Neutrophil (primary cell): ENCODE results near the gene SORCS2.

ENCODE experiments used
- H3K27ac ChIP-seq: fragments of 200-600 bp; sonication (generic); 2 replicates; pipeline ENCODE4 v1.5.1; 2016; ENCODE audit warnings: mild to moderate bottlenecking, moderate library complexity
- H3K27me3 ChIP-seq: fragments of 200-600 bp; sonication (generic); 2 replicates; pipeline ENCODE4 v1.6.0; 2016; ENCODE audit warnings: mild to moderate bottlenecking
- H3K36me3 ChIP-seq: fragments of 200-600 bp; sonication (generic); 2 replicates; pipeline ENCODE4 v1.5.1; 2017
- H3K4me1 ChIP-seq, 2 experiments: fragments of 200-600 bp in 1 of 2; sonication (generic) in 1 of 2; 1 replicate in 1 of 2; 2 replicates in 1 of 2; pipeline versions ENCODE4 v1.5.1 to v1.6.1; 2013 to 2016; ENCODE audit warnings: low read depth in 1 of 2, low read length in 1 of 2, mild to moderate bottlenecking in 1 of 2, moderate library complexity in 1 of 2; ENCODE audit not compliant: control insufficient read depth in 1 of 2, insufficient read depth in 1 of 2
- H3K4me3 ChIP-seq, 2 experiments: fragments of 200-600 bp in 1 of 2; sonication (generic) in 1 of 2; 1 replicate in 1 of 2; 2 replicates in 1 of 2; pipeline ENCODE4 v1.5.1; 2013 to 2016; ENCODE audit warnings: low read depth in 1 of 2, low read length in 1 of 2, mild to moderate bottlenecking in 1 of 2, moderate library complexity in 1 of 2
- H3K9me3 ChIP-seq: fragments of 200-600 bp; sonication (generic); 2 replicates; pipeline ENCODE4 v1.5.1; 2016
- CTCF ChIP-seq: fragments of 200-600 bp; sonication (generic); IDR thresholded peaks from 2 replicates; pipeline ENCODE4 v1.5.1; 2016; ENCODE audit warnings: antibody characterized with exemption

SORCS2 gene

GRCh38 chr4:7420661-7421040, 228.3 kb downstream of the SORCS2 start:
- no peak overlapping the region for H3K27ac ChIP-seq
- no peaks in the 10 kb centered on the region for H3K4me1 ChIP-seq

GRCh38 chr4:7421356-7422150, 229.2 kb downstream of the SORCS2 start:
- Histone ChIP-seq H3K9me3 (no peaks in the 10 kb centered on the region), H3K27ac (no peak overlapping the region)
- TF ChIP-seq CTCF, result no peak

More at GRCh38 chr4:7420661-7421040, 228.3 kb downstream of the SORCS2 start:
- H3K27me3 ChIP-seq, result peaks cover 11% of the 10 kb centered on the region
- H3K36me3 ChIP-seq, result no peaks in the 10 kb centered on the region
- H3K9me3 ChIP-seq, result no peaks in the 10 kb centered on the region
- no peak for TF ChIP-seq CTCF
- no peak overlapping the region for H3K4me3 ChIP-seq

GRCh38 chr4:7422151-7422897, 230.0 kb downstream of the SORCS2 start:
- no peak for TF ChIP-seq CTCF
- Histone ChIP-seq H3K27me3 (no peaks in the 10 kb centered on the region), H3K27ac (no peak overlapping the region), H3K36me3 (no peaks in the 10 kb centered on the region), H3K9me3 (no peaks in the 10 kb centered on the region), H3K4me3 (no peak overlapping the region), H3K4me1 (no peaks in the 10 kb centered on the region)

More at GRCh38 chr4:7421356-7422150, 229.2 kb downstream of the SORCS2 start:
- no peak overlapping the region for H3K4me3 ChIP-seq
- no peaks in the 10 kb centered on the region for H3K36me3 ChIP-seq
- H3K4me1 ChIP-seq, result no peaks in the 10 kb centered on the region
- peaks cover 2% of the 10 kb centered on the region for H3K27me3 ChIP-seq

- H3K4me1 ChIP-seq, result no peaks in the 10 kb centered on the region
- H3K36me3 ChIP-seq, result no peaks in the 10 kb centered on the region
- H3K9me3 ChIP-seq, result no peaks in the 10 kb centered on the region
- TF ChIP-seq CTCF, result no peak
- H3K27ac ChIP-seq, result no peak overlapping the region
- no peaks in the 10 kb centered on the region for H3K27me3 ChIP-seq
- no peak overlapping the region for H3K4me3 ChIP-seq
Measured at GRCh38 chr4:7422898-7423180, 230.5 kb downstream of the SORCS2 start.

GRCh38 chr4:7423391-7423790, 231.1 kb downstream of the SORCS2 start:
- H3K27me3 ChIP-seq, result no peaks in the 10 kb centered on the region
- no peak overlapping the region for H3K4me3 ChIP-seq
- no peaks in the 10 kb centered on the region for H3K36me3 ChIP-seq
- TF ChIP-seq CTCF, result no peak
- H3K27ac ChIP-seq, result no peak overlapping the region
- H3K9me3 ChIP-seq, result no peaks in the 10 kb centered on the region
- H3K4me1 ChIP-seq, result no peaks in the 10 kb centered on the region
